CMK (cell line): ENCODE results near the gene TMPRSS3.

ENCODE experiments used
- DNase-seq: peaks from one replicate; pipeline ENCODE4 v3.0.0-alpha.2; 2010; ENCODE audit warnings: low read depth

Gene TMPRSS3

DNA sequence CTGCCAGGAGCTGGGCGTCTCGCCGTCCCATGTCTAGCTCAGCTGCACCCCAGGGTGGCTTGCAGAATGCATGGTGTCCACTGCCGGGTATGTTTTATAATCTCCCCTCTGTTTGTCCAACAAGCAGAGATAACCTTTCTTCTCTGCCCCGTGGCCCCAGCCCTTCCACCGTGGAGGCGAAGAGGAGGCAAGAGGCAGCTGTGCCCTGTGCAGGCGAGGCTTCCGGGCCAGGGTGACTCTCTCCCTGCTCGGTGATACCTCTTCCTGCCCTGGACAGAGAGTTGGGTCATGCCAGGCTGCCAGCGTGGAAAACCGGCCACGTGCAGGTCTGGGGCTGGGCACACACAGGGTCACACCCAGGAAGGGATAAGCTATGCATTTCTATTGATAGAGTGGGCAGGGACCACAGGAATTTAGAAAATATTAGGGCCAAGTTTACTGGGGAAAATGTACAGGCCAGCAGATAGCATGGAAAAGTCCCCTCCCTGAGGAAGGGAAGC, 44.9 kb downstream of the TMPRSS3 start, which contains the start of gene TFF2:
TFF2 (minus strand) TSS at position 68 of the 500 bp plus-strand sequence; CDS start at position 31, 37 bp downstream.
- DNase-seq = no peak

DNA sequence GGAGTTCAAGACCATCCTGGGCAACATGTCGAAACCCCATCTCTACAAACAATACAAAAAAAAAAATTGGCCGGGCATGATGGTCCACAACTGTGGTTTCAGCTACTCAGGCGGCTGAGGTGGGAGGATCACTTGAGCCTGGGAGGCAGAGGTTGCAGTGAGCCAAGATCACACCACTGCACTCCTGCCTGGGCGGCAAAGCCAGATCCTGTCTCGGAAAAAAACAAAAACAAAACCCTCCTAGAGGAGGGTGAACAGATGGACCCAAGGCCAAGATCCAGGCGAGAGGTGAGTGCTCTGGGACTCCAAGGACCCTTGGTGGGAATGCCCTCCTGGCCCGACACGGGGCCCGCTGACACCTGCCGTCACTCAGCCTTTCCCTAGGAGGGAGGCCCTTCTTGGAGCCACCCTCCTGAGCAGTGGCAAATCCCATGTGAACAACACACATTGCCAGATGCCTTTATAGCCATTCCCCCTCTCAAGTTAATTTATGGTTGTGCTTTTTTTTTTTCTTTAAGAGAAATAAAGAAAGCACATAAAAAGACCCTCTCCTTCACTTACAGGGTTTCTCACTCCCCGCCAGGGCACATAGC, 45.4 kb downstream of the TMPRSS3 start:
- DNase-seq = no peak

DNA sequence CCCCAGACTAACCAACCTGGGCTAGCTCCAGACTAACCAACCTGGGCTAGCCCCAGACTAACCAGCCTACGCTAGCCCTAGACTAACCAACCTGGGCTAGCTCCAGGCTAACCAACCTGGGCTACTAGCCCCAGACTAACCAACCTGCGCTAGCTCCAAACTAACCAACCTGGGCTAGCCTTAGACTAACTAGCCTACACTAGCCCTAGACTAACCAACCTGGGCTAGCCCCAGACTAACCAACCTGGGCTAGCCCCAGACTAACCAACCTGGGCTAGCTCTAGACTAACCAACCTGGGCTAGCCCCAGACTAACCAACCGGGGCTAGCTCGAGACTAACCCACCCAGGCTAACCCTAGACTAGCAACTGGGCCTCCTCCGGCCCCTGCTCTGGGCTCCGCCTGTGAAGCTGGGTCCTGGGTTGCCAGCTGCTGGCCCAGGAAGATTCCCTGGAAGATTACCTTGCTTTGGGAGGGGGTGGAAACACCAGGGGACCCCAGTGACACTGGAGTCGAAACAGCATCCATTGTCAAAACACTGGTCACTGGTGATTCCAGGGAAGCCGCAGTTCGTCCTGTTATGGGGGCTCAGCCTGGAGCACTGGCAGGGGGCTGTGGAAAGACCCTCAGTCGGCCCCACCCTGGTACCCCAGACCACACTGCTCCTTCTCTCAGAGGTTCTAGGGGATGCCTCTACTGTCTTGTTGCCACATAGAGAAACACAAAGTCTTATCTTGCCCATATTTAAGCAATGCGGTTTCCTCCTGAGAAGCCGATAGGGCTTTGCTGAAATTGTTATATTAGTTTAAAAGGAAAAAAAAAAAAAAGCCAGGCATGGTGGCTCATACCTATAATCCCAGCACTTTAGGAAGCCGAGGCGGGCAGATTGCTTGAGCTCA, 46.2 kb downstream of the TMPRSS3 start:
- peak; percentile 41 for DNase-seq

DNA sequence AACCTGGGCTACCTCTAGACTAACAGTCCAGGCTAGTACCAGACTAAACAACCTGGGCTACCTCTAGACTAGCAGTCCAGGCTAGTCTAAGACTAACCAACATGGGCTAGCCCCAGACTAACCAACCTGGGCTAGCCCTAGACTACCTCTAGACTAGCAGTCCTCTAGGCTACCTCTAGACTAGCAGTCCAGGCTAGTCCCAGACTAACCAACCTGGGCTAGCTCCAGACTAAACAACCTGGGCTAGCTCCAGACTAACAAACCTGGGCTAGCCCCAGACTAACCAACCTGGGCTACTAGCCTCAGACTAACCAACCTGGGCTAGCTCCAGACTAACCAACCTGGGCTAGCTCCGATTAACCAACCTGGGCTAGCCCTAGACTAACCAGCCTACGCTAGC, 47.1 kb downstream of the TMPRSS3 start:
- DNase-seq = no peak

DNA sequence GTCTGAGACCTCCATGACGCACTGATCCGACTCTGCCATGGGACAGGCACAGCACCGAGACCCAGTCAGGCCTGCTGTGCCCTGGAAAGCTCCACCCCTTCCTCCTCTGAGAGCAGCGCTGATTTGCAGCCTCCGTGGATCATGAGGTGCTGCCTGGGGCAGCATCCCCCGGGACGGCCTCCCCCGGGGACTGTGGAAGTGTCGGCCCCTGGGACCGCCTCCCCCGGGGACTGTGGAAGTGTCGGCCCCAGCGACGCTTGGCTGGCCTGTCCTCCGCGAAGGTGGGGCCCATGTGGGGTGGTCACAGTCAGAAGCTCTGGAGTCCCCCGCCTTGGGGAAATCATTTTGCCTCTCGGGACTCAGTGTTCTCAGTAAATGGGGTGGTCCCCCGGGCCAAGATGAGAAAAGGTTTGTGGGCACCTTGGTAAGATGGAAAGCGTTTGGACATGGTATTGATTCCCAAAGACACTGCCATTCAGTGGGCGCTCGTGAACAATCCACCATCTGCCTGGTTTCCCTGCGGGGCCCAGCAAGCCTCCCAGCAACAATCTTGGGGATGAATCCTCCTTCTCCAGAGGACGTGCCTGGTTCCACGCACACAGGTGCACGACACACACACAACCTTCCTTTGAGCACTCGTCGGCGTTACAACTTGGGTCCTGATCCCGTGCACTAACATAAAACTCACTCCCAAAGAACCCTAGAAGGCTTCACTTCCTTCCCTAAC, 48.1 kb downstream of the TMPRSS3 start:
- DNase-seq = no peak

DNA sequence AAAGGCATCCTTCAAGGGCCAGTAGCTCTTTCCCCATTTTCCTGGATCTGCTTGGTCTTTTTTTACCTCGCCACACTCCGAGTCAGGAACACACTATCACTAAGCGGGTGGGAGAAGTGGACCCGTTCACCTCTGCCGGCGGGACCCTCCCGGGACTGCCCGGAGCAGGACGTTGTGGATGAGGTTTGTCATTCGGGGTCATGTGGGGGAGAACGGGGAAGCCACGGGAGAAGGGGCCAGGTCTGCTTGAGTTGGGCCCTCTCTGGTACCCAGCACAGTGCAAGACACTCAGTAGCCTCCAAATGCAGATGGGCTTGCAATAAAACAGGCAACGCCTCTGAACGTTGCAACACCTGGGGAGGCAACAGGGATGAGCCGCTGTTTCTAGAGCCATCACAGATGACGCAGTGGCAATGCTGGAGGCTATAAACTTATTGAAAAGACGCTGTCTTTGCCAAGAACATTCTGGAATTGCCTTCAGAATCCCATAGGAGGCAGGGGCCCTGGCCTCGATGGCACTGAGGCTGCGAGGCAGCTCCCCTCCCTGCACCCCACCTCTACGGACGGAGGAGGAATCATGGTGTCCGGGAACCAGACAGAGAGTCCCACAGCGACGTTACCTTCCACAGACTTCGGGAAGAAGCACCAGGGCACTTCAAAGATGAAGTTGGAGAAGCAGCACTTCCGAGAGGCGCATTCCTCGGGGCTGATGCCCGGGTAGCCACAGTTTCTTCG, 48.8 kb downstream of the TMPRSS3 start:
- no peak for DNase-seq

DNA sequence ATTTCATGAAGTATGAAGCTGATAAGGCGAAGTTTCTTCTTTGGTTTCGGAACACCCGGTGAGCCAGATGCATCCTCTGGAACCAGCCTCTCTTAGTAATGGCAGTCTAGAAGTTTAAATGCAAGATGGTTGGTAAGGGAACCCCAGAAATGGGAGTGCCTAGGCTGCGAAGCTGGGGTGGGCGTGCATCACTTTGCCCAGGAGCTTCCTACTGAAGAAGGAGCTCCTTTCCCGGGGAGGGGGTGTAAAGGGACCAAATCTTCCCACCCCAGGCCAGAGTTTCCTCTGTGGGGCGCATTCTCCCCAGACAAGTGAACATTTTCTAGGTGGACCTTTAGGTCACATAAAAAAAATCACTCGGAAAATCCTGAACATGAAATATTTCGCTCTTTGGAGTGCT, 49.4 kb downstream of the TMPRSS3 start:
- DNase-seq = no peak

DNA sequence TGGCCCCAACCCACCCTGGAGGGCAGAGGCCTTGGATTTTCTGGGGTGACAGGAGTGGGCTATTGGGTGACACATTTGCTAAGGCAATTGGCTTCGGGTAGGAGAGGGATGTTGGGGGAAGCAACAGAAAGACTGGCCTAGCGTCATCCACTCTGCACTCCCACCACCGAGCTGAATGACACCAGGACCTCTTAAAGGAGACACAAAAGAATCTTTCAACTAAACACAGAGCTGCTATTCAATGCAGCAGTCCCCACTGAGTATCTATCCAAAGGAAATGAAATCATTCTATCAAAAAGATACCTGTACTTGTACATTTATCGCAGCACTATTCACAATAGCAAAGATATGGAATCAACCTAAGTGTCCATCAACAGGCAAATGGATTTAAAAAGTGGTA, 51.2 kb downstream of the TMPRSS3 start:
- DNase-seq = no peak

DNA sequence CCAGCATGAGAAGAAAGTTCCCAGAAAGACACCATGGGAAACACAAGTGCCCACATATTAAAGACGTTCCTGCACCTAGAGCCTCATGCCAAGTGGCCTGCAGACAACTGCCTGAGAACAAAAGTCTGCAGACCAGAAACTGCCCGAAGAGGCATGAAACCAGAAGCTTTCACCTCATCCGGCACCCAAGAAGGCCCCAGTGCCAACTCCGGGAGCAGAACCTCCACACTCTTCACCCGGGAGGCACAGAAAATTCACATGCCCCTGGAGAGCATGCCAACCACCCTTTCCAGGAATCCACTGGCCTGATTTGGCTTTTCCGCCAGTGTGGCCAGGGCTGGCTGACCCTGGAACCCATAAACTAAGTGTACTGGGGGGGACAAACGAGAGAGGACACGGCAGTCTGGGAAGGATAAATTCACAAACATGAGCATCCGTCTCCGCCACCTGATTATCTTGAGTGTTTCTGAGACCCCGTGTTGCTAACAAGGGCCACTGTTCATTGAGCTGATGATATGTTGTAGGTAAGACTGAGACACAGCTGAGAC, 51.8 kb downstream of the TMPRSS3 start:
- DNase-seq = no peak

DNA sequence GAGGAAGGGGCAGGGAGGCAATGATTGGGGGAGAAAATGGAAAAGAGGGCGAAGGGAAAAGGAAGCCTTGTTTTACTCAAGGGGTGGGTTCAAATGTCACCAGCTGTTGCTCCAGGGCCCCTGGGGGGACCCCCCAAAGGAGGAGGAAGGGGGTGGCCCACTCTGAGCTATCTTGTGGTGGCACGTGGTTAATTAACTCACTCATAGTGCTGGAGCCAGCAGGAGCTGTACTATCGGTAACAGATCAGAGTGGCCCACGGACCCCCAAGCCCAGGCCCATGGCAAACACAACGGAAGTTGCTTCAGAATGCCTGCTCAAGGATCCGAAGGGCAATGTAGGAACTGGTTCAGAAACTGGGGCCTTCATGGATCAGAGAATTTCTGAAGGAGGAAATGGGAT, 52.3 kb downstream of the TMPRSS3 start:
- DNase-seq = no peak

DNA sequence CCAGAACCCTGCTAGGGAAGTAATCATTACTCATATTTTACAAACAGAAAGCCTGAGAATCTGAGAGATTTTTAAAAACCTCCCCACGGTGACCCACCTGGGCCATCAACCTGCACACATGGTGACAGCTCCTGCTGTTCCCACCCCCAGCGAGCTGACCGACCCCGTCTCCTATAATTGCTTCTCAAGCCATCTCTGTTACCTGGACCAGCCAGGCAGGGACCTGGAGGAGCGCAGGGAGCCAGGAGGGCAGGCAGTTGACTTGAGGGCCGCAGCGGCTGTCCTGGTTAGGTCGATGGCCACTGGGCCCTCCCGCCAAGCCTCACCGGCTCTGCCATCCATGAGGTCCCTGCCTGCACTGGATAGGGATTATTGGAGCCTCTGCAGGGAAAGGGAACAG, 52.8 kb downstream of the TMPRSS3 start:
- no peak for DNase-seq

DNA sequence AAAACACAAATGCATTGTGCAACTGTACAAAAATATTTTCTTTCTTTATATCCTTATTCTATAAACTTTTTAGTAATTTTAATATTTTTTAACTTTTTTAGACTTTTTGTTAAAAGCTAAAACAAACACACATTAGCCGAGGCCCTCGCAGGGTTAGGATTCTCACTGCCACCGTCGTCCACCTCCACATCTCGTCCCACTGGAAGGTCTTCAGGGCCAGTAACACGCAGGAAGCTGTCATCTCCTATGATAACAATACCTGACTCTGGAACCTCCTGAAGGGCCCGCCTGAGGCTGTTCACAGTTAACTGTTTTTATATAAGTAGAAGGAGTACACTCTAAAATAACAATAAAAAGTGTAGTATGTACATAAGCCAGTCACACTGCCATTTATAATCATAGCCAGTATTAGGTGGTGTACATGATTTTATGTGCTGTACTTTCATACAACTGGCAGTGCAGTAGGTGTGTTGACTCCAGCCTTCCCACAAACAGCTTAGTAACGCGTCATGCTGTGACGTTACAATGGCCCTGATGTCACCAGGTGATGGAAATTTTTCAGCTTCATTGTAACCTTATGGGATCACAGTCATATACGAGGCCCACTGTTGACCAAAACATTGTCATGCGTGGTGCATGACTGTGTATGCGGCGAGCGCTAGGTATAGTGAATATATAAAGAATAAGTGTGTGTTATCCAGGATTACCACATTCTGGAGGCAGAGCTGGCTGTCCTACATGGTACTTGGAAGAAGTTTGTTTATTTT, 53.9 kb downstream of the TMPRSS3 start:
- DNase-seq = no peak

DNA sequence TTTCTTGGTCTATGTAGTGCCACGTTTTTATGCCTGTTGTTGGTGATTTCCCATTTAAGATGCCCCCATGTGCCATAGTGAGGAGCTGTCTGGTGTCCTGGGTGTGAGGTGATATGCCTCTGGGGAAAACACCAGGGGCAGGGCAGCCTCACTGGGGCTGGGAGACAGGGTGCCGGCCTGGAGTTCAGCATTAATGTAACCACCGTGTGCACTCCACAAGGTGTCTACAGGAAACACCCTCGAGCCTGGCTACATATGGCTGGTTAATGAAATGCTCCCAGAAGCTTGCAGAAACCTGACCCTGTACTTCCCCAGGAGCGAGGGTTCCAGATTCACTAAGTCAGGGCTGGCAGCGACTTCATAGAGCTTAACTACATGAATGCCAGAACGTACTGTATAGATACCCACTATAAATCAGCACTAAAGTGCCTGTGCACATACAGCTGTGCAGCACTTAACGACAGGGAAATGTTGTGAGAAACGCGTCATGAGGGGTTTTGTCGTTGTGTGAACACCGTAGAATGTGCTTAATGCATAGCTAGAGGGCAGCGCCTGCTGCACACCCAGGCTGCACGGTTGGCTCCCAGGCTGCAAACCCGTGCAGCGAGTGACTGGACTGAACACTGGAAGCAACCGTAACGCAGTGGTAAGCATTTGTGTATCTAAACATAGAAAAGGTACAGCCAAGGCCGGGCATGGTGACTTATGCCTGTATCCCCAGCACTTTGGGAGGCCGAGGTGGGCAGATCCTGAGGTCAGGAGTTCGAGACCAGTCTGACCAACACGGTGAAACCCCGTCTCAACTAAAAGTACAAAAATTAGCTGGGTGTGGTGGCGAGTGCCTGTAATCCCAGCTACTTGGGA, 55.4 kb downstream of the TMPRSS3 start:
- DNase-seq = no peak

DNA sequence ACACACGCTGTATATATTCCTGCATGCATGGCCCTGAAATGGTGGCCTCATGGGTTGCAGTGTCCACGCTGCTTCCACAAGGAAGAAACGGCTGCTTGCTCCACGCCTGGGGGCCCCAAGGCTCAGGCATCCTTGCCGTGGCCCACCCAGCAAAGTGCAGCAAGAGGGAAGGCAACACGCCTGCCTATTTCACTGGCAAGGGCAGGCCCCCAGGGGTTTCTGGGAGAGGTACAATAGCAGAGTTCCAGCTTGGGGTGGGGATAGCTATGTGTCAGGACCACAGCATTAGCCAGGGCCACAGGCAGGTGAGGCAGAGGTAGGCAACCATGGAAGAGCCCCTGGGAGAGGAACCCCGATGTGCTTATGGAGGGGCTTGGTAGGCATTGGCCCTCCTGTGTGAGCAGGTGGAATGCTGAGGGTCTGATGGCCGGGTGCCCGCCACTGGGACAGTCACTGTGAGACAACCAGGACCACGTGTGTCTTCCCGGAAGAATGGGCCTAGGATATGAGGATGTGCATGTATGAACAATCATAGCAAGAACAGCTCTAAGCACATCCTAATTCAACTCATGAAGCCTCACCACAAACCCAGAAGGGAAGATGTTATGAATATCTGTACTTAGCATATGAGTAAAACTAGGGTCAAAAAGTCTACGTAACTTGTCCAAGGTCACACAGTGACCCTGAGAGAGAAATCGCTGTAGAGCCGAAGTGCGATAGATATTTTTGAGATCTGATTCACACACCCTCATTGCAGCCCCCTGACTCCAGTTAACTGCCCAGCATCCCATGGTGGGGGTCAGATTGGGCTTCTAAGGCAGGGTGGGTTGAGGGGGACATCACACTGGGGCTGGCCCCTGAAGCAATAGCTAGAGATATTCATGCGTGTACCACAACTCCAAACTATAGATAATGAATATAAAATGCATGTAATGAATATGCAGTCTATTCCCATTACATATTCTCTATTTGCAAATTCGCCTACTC, 56.8 kb downstream of the TMPRSS3 start:
- no peak for DNase-seq

DNA sequence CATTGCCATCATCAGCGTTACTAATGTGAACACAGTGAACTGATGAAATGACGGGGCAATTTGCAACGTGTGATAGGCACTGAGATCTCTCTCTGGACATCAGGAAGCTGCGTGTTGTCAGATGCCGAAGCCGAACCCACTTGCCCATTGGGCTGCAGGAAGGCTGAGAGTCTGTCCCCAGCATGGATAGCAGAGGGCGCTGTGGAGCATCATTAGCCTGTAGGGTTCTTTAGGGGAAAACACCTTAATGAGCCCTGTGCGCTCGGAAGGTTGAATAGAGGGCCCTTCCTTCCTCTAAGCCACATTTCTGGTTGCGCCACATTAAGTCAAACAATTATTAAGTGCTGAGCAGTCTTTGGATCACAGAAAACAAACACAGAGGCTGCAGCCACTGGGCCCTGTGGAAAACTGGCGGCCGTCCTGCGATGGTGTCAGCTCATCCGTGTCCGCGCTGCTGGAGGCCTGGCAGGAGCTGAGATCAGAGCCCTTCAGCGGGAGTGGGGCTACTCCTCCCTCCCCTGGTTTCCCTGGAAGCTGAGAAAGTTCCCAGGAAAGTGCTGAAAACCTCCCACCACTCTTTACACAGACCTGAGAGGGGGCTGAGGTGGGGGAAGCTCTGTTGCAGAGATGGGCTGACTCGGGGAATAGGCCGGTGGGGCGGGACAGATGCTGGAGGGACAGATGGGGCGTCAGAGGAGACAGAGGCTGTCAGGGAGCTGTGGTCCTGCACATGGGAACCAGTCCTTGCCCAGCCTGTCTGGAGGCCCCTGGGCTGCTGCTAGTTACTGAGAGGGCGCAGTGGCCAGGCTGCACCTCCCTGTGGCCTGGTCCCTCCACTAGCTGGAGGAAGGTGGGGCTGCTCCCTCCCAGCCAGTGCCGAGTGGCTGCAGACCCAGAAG, 57.8 kb downstream of the TMPRSS3 start:
- DNase-seq = peak; percentile 70

DNA sequence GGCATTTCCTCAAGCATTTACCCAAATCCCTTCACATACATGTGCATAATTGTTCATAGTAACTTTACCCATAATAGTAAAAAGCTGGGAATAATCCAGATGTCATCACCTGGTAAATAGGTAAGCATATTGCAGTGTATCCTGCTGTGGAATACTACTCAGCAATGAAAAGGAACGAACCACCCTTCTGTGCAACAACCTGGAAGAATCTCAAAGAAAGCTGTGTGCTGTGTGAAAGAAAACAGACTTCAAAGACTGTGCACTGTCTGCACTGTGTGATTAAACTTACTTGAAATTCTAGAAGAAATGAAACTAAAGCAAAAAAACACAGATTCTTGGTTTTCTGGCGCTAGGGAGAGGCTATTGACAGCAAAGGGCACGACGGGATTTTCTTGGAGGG, 58.6 kb downstream of the TMPRSS3 start:
- no peak for DNase-seq

DNA sequence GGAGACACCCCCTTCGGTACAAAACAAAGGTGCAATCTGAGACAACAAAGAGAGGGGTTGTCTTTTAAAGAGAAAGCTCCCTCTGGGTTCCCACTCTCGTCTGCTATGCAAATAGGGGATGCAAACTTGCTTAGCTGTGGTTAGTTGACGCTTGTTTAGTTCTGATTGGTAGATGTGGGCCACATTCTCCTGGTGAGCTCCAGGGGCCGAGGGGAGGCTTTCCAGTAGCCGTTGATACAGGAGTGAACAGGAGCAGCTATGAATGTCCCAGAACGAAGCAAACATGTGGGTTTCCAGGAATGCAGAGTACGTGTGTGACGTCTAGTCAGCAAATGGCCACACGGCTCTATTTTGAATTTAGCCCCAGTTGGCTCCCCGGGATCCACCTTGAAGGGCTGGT, 59.8 kb downstream of the TMPRSS3 start:
- no peak for DNase-seq
